ENCODE data around the gene ZNF532.

DNA sequence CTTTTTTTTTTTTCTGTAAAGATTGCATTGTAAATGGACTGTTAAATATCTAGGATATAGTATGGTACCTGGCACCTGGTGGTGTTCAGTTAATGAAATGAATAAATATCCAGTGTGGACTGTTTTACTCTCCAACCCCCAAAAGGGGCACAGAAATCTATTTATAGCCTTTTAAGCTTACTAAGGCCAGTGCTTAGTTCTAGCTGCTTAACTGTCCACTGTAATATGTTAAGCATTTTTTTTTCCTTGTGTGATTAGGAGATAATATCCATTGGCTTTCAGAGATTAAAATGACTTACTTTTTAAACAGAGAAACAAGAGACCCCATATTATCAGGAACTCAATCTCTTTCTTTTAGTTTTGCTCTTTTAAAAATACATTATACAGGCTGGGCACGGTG lies 84.4 kb downstream of the ZNF532 start:
- TF ChIP-seq, protein P1, sequence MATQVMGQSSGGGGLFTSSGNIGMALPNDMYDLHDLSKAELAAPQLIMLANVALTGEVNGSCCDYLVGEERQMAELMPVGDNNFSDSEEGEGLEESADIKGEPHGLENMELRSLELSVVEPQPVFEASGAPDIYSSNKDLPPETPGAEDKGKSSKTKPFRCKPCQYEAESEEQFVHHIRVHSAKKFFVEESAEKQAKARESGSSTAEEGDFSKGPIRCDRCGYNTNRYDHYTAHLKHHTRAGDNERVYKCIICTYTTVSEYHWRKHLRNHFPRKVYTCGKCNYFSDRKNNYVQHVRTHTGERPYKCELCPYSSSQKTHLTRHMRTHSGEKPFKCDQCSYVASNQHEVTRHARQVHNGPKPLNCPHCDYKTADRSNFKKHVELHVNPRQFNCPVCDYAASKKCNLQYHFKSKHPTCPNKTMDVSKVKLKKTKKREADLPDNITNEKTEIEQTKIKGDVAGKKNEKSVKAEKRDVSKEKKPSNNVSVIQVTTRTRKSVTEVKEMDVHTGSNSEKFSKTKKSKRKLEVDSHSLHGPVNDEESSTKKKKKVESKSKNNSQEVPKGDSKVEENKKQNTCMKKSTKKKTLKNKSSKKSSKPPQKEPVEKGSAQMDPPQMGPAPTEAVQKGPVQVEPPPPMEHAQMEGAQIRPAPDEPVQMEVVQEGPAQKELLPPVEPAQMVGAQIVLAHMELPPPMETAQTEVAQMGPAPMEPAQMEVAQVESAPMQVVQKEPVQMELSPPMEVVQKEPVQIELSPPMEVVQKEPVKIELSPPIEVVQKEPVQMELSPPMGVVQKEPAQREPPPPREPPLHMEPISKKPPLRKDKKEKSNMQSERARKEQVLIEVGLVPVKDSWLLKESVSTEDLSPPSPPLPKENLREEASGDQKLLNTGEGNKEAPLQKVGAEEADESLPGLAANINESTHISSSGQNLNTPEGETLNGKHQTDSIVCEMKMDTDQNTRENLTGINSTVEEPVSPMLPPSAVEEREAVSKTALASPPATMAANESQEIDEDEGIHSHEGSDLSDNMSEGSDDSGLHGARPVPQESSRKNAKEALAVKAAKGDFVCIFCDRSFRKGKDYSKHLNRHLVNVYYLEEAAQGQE (IDR thresholded peaks at IDR 0.05; ENCODE audit: insufficient read depth in 1 of 2, low read depth in 2 of 2, low read length in 1 of 2) = no peak
- TF ChIP-seq, protein P2, sequence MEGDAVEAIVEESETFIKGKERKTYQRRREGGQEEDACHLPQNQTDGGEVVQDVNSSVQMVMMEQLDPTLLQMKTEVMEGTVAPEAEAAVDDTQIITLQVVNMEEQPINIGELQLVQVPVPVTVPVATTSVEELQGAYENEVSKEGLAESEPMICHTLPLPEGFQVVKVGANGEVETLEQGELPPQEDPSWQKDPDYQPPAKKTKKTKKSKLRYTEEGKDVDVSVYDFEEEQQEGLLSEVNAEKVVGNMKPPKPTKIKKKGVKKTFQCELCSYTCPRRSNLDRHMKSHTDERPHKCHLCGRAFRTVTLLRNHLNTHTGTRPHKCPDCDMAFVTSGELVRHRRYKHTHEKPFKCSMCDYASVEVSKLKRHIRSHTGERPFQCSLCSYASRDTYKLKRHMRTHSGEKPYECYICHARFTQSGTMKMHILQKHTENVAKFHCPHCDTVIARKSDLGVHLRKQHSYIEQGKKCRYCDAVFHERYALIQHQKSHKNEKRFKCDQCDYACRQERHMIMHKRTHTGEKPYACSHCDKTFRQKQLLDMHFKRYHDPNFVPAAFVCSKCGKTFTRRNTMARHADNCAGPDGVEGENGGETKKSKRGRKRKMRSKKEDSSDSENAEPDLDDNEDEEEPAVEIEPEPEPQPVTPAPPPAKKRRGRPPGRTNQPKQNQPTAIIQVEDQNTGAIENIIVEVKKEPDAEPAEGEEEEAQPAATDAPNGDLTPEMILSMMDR (IDR thresholded peaks at IDR 0.05) = no peak
- no peak for TF ChIP-seq SIN3A (IDR thresholded peaks at IDR 0.05; ENCODE audit: borderline replicate concordance, insufficient read depth, low read depth, low read length)
